Mucosa of descending colon (tissue), 3 donors: ENCODE data around the gene HSD11B2. TPM values are rescaled to one million over a fixed set of nuclear protein-coding genes. Genes with fewer than 3 reads are reported as not detected.

Source experiments
- ATAC-seq: fragments of 200-7000 bp; cut with Tn5 transposase; one replicate; pipeline ENCODE4 v1.9.1; 2020; ENCODE audit warnings: mild to moderate bottlenecking, moderate library complexity
- DNase-seq, 3 donors: peaks; one replicate each; pipeline ENCODE4 v3.0.0-alpha.2; 2020
- H3K36me3 ChIP-seq: fragments of 200-600 bp; one replicate; pipeline ENCODE4 v1.8.0; 2021; ENCODE audit warnings: low read depth, mild to moderate bottlenecking
- H3K4me1 ChIP-seq: fragments of 200-600 bp; one replicate; pipeline ENCODE4 v1.8.0; 2021; ENCODE audit warnings: low read depth, mild to moderate bottlenecking
- H3K4me3 ChIP-seq: fragments of 200-600 bp; one replicate; pipeline ENCODE4 v1.8.0; 2021; ENCODE audit warnings: mild to moderate bottlenecking
- H3K9me3 ChIP-seq: fragments of 200-600 bp; one replicate; pipeline ENCODE4 v1.8.0; 2021; ENCODE audit warnings: mild to moderate bottlenecking
- CTCF ChIP-seq: fragments of 200-600 bp; IDR thresholded peaks from one replicate; pipeline ENCODE4 v1.8.0; 2022; ENCODE audit warnings: antibody characterized with exemption, mild to moderate bottlenecking
- intact Hi-C, 2 donors: fragments of 100-400 bp; cut with DNase I in 1 of 2; cut with micrococcal nuclease in 1 of 2; formaldehyde crosslinking; loops; one replicate each; pipeline versions ENCODE4 v1.11.0 to v1.11.1; 2022; cut with DNase I, micrococcal nuclease
- total RNA-seq, 3 donors: library from RNA; stranded (reverse); fragmentation: NEBNext Ultra II Directional in 2 of 3; extraction: Animal tissue kit (Norgen Biotek cat#: 25700) in 2 of 3; gene quantifications; one replicate each; pipeline versions ENCODE4 v1.2.1 to v1.2.4, GENCODE V29; 2021 to 2023
- donor health status: DM: no; HTN: no; CAD: no; lungs with moderate emphysema.
- donor health status: DM: no; HTN: no; CAD: no.
- donor health status: DM: no; HTN: yes; CAD: no.

HSD11B2 gene
- total RNA-seq, 3 donors from 2014 or later, result 322 to 765 (median 646) TPM

GRCh38 chr16:67392301-67393059 is 38.4 kb upstream of the HSD11B2 start:
- Histone ChIP-seq H3K4me1 (peaks cover 38% of the 10 kb centered on the region), H3K4me3 (no peak overlapping the region), H3K9me3 (no peaks in the 10 kb centered on the region), H3K36me3 (no peaks in the 10 kb centered on the region)
- intact Hi-C loops, result no loop called here
- ATAC-seq (no peak), DNase-seq (no peak)
- no peak for TF ChIP-seq CTCF

- H3K4me3 ChIP-seq, result no peak within 1 kb of the TSS
- peak; percentile 76 for ATAC-seq
- no peaks in the 10 kb centered on the region for H3K36me3 ChIP-seq
- TF ChIP-seq CTCF, result peak; percentile 77
- peaks cover 38% of the 10 kb centered on the region for H3K4me1 ChIP-seq
- intact Hi-C loops, result no loop called here
- no peaks in the 10 kb centered on the region for H3K9me3 ChIP-seq
- DNase-seq, result peak; percentile 90 to 92 (median 90)
These were observed 37.7 kb upstream of the HSD11B2 start, which contains the start of gene TPPP3 for GRCh38 chr16:67393111-67393787. TPPP3 (minus strand) TSS chr16:67393498; CDS start chr16:67391111, 2,387 bp downstream.

- H3K9me3 ChIP-seq, result no peaks in the 10 kb centered on the region
- peak in 1 of 3 donors; percentile 39 for DNase-seq
- peaks cover 38% of the 10 kb centered on the region for H3K4me1 ChIP-seq
- H3K4me3 ChIP-seq, result no peak overlapping the region
- no peak for ATAC-seq
- TF ChIP-seq CTCF, result no peak
- intact Hi-C loops, result no loop called here
- no peaks in the 10 kb centered on the region for H3K36me3 ChIP-seq
These were observed 37.1 kb upstream of the HSD11B2 start for GRCh38 chr16:67393788-67394154.

GRCh38 chr16:67394155-67395104 is 36.5 kb upstream of the HSD11B2 start:
- DNase-seq (peak in 1 of 3 donors; percentile 46), ATAC-seq (no peak)
- H3K9me3 ChIP-seq, result no peaks in the 10 kb centered on the region
- intact Hi-C loops, result no loop called here
- no peaks in the 10 kb centered on the region for H3K36me3 ChIP-seq
- H3K4me1 ChIP-seq, result peaks cover 40% of the 10 kb centered on the region
- no peak for TF ChIP-seq CTCF
- no peak overlapping the region for H3K4me3 ChIP-seq

GRCh38 chr16:67395105-67395457 is 35.8 kb upstream of the HSD11B2 start:
- Histone ChIP-seq H3K36me3 (no peaks in the 10 kb centered on the region), H3K4me1 (peaks cover 40% of the 10 kb centered on the region), H3K9me3 (no peaks in the 10 kb centered on the region), H3K4me3 (no peak overlapping the region)
- DNase-seq (peak in 1 of 3 donors; percentile 42), ATAC-seq (no peak)
- intact Hi-C loops, result no loop called here
- TF ChIP-seq CTCF, result no peak
